ENCODE data around the gene ARMH2.

The ARMH2 gene

GRCh38 chr6:24798740-24799540, at the start of gene ARMH2:
Gene ARMH2, minus strand, starts transcription at chr6:24798917. Its CDS starts 60 bp downstream, at chr6:24798857.
- DNase-seq (ENCODE audit: low read depth in 3 of 3): no peak

- DNase-seq (ENCODE audit: low read depth in 3 of 3): no peak
These were observed 49.7 kb upstream of the ARMH2 start for GRCh38 chr6:24848461-24848860.

GRCh38 chr6:24847402-24847801, 48.7 kb upstream of the ARMH2 start:
- no peak for DNase-seq (ENCODE audit: low read depth in 3 of 3)

GRCh38 chr6:24845578-24845977, 46.9 kb upstream of the ARMH2 start:
- DNase-seq (ENCODE audit: low read depth in 3 of 3): no peak

DNA sequence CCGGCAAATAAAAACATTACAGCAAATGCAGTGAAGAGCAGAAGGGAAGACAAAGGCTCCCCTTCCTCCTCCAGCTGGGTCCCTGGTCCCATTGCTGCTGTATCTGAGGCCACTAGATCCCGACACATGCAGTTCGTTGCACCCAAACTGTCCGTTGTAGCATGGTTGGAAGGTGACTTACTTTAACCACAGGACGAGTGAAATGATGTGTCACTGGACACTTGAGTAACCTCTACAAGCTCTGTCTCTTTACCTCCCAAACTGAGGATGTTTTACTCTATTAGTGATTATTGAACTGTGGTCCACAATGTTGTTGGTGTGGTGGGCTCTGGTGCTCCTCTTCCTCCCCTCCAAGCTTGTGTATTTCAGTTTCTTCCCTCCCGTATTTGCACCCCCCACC, 46.2 kb upstream of the ARMH2 start:
- no peak for DNase-seq (ENCODE audit: low read depth in 3 of 3)

GRCh38 chr6:24844061-24844460, 45.3 kb upstream of the ARMH2 start:
- no peak for DNase-seq (ENCODE audit: low read depth in 3 of 3)

DNA sequence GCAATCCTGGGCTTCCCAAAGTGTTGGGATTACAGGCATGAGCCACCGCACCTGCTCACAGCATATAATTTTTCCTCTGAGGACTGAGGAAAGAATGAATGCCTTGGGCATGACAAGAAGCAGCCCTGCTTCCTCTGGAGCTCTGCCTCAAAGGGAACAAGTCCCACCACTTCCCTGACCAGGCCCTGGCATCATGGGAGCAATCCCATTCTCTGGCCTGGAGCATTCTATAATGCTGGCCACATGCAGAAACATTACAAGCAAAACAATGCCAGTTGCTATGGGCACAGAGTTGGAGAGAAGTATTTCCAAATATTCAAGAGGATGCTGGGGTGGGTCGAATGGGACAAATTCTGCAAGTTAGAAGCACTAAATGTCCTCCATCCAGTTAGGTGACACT, 41.5 kb upstream of the ARMH2 start:
- no peak for DNase-seq (ENCODE audit: low read depth in 3 of 3)

DNA sequence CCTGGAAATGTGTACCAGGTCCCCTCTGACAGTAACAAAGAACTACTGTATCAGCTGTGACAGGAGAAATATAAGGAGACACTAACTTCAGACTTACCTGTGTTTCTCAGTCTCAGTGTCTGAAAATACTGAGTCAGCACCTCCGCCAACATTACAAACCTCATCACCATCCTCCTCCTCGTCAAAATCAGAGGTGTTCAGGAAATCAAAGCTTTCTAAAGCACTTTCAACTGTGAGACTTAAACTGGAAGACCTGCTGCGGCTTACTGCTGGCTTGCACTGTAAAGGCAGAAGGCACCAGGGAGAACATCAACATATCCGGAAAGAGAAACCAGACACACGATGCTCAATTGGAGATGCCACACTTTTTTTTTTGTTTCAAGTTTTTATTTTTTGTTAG, 40.3 kb upstream of the ARMH2 start:
- no peak for DNase-seq (ENCODE audit: low read depth in 3 of 3)

DNA sequence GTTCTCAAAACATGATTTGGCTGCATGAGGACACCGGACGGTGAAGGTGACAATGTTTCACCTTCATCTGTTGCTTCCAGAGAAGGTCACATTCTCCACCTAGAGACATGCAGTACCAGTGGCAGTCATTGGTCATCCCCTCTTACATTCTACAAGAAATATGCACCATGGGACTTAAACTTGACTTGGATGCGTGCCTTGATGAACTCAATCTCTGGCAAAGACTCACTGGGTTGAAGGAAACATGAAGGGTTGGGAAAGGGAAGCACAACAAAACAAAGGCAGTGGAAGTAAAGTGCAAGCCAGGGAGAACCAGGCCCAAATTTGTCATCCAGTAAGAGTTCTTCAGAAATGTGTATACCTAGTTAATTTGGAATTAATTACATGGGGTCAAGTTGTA, 39.4 kb upstream of the ARMH2 start:
- no peak for DNase-seq (ENCODE audit: low read depth in 3 of 3)

- DNase-seq (ENCODE audit: low read depth in 3 of 3): no peak
These were observed 37.4 kb upstream of the ARMH2 start for GRCh38 chr6:24836109-24836508.

GRCh38 chr6:24833711-24834386, 35.1 kb upstream of the ARMH2 start:
- DNase-seq (ENCODE audit: low read depth in 3 of 3): no peak

GRCh38 chr6:24832794-24833193, 34.1 kb upstream of the ARMH2 start:
- no peak for DNase-seq (ENCODE audit: low read depth in 3 of 3)

DNA sequence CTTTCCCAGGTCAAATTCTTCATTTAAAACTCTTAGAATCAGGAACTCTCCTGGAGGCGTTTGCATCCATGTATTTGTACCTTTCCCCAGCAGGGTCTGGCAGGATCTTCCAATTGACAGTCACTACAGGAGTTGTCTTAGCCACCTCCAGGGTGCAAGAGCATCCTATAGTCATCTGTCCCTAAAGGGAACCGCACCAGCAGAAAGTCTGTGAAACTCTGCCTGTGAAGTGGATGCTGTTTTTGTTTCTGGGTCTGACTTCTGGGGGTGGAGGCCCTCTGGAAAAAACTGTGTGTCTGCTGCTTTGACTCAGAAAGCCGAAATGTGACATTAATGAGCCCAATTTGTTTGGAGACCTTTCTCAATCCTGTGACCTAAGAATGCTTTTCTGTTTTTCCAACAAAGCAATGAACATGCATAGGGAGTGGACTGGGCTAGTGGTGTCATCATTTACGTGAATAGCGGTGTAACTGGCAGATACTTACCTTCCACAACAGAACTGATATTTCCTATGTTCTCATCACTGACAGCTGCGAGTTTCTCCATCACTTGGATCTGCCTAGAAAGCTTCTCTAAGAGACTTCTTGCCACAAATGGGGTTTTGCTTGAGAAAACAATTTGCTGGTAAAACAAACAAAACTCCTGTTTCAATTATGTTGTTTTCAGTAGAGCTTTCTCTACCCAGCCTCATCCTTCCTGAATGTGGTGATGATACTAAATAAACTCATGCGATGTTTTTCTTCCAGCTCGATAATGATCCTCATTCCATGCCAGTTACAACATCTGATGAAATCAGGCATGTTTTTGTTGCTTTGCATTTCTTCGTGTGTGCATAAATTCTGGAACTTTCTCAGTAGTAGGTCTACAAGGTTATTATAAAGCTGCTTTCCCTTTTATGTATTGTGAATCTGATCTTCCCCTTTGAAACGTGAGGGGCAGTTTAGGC, 33.3 kb upstream of the ARMH2 start:
- DNase-seq (ENCODE audit: low read depth in 3 of 3): no peak

DNA sequence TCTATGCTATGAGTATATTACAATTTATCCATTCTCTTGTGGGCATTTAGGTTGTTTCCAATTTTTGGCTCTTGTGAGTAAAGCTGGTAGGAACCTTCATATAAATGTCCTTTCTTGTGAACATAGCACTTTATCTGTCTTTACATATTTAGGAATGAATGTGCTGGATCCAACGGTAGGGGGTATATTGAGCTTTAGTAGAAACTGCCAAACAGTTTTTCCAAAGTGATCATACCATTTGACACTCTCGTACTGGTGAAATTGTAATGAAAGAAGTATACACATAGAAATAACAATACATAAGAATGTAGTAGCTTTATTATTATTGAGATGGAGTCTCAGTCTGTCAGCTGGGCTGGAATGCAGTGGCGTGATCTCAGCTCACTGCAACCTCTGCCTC, 30.9 kb upstream of the ARMH2 start:
- no peak for DNase-seq (ENCODE audit: low read depth in 3 of 3)

GRCh38 chr6:24827970-24828369, 29.3 kb upstream of the ARMH2 start:
- DNase-seq (ENCODE audit: low read depth in 3 of 3): no peak

DNA sequence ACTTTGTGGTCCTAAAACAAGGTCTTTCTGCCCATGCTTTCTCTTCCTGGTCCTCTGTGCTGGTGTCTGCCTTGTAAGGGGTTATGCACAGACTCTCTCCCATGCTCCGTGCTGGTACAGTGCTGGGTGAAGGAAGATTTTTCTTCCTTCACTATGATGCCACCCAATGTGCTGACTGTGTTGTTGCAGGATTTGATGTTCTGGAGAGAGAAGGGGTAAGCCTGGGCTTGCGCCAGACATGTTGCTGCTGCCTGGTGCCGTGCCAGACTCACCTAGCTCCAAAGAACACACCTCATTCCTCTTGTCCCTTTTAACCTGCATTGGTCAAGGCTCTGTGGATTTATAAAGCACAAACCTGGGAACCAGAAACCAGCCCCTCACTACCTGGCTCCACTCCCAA, 28.4 kb upstream of the ARMH2 start:
- no peak for DNase-seq (ENCODE audit: low read depth in 3 of 3)

DNA sequence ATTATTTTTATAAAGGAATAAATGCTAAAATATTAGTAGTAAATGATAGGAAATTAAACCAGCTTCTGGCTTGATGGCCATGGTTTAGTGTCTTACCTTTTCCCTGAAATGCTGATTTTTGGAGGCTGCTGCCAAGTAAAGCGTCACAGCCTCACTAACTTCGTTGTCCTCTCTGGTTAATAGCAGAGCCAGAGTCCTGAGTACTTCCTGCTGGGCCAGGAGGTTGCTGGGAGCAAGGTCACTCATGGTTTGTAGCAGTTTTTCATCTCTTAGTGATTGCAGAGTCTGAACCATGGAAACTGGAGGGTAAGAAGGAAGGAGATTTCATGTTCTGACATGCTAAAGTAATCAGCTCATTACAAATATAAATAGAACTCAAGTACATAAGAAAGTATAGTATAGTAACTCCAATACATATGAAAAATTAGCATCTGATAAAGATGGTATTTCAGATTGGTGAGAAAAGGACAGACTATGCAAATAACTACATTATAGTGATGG, 26.5 kb upstream of the ARMH2 start:
- DNase-seq (ENCODE audit: low read depth in 3 of 3): no peak

- no peak for DNase-seq (ENCODE audit: low read depth in 3 of 3)
These were observed 25.6 kb upstream of the ARMH2 start for GRCh38 chr6:24824142-24824938.

DNA sequence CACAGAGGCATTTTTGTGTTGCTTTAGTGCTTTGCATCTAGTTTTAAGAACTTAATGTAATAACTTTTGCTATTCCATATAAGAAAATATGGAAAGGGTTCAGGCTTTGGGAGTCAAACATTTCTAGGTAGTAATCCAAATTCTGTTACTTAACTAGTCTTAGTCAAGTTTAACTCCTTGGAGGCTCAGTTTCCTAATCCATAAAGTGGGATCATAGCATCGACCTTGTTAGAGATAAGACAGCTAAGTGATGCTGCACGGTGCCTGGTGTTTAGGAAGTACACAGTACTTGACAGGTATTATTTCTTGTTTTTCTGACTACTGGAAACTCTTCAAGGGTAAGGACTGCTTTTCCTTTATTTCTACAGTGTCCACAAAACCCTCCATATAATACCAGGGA, 24.5 kb upstream of the ARMH2 start:
- DNase-seq (ENCODE audit: low read depth in 3 of 3): no peak

- no peak for DNase-seq (ENCODE audit: low read depth in 3 of 3)
These were observed 24.0 kb upstream of the ARMH2 start for GRCh38 chr6:24822696-24823095.

GRCh38 chr6:24821860-24822444, 23.2 kb upstream of the ARMH2 start:
- no peak for DNase-seq (ENCODE audit: low read depth in 3 of 3)
